Testis (tissue), 3 donors: ENCODE data around the gene PCDHGA1. TPM values are rescaled to one million over a fixed set of nuclear protein-coding genes. Genes with fewer than 3 reads are reported as not detected.
A peak's percentile ranks its signal among the peaks of the same experiment; 100 is the strongest.
"Not testable (repeated sequence)": the region's sequence is repeated elsewhere in the genome, so short reads cannot be mapped to it uniquely, and the experiment has no call there.

Experiments used
- DNase-seq: peaks from one replicate; pipeline ENCODE4 v3.0.0-alpha.2; 2019
- H3K27ac ChIP-seq, 2 donors: fragments of 200-600 bp; sonication (generic); one replicate each; pipeline ENCODE4 v1.5.1; 2019
- H3K27me3 ChIP-seq: fragments of 200-600 bp; sonication (generic); one replicate; pipeline ENCODE4 v1.5.1; 2019
- H3K36me3 ChIP-seq: fragments of 200-600 bp; sonication (generic); one replicate; pipeline ENCODE4 v1.5.1; 2017; ENCODE audit warnings: low read depth; ENCODE audit errors: missing control alignments
- H3K4me1 ChIP-seq: fragments of 200-600 bp; sonication (generic); one replicate; pipeline ENCODE4 v1.5.1; 2019
- H3K4me3 ChIP-seq, 2 donors: fragments of 200-600 bp; sonication (generic); one replicate each; pipeline ENCODE4 v1.5.1; 2017 to 2019
- H3K9me3 ChIP-seq: fragments of 200-600 bp; sonication (generic); one replicate; pipeline ENCODE4 v1.5.1; 2017
- POLR2A ChIP-seq: fragments of 450-650 bp; IDR thresholded peaks from one replicate; pipeline ENCODE4 v1.6.1; 2017; ENCODE audit warnings: antibody characterized with exemption, mild to moderate bottlenecking, moderate library complexity
- WGBS, 2 donors: methylation state at CpG; one replicate each; pipeline ENCODE4 v1.1.5; 2018; 5-methylcytosine and 5-hydroxymethylcytosine counted together
- intact Hi-C: fragments of 100-400 bp; cut with DNase I; formaldehyde crosslinking; loops from one replicate; pipeline ENCODE4 v1.15.1; 2023; ENCODE audit warnings: low total_unique reads
- polyA plus RNA-seq: library from polyadenylated mRNA; stranded (reverse); fragments of 350-450 nt; fragmentation: Illumina TruSeq; extraction: RNeasy Lipid Tissue Mini Kit (QIAGEN cat#74804); gene quantifications from one replicate; pipeline ENCODE4 v1.2.3, GENCODE V29; 2014; ENCODE audit warnings: low read depth, low replicate concordance; ENCODE audit not compliant: insufficient read depth
- total RNA-seq, 2 donors: library from RNA; depleted of rRNA; stranded (reverse); fragments of >200 nt; gene quantifications; one replicate each; pipeline ENCODE4 v1.2.3, GENCODE V29; 2016
- TF ChIP-seq, protein P1 (sequence below), 3 experiments: fragments of 450-650 bp in 2 of 3; fragments of 200-600 bp in 1 of 3; sonication (generic) in 1 of 3; IDR thresholded peaks; one replicate each; pipeline ENCODE4 v1.5.1; 2016 to 2019; ENCODE audit warnings: antibody characterized with exemption in 3 of 3, mild to moderate bottlenecking in 2 of 3, moderate library complexity in 1 of 3

PCDHGA1 gene
- total and polyA plus RNA-seq, 3 donors from 2014 or later: 1.6 to 13.1 (median 8.7) TPM

GRCh38 chr5:141413540-141414069 is 83.3 kb downstream of the PCDHGA1 start:
- no peaks in the 10 kb centered on the region for H3K27me3 ChIP-seq
- no peak for TF ChIP-seq POLR2A
- TF ChIP-seq, protein P1, sequence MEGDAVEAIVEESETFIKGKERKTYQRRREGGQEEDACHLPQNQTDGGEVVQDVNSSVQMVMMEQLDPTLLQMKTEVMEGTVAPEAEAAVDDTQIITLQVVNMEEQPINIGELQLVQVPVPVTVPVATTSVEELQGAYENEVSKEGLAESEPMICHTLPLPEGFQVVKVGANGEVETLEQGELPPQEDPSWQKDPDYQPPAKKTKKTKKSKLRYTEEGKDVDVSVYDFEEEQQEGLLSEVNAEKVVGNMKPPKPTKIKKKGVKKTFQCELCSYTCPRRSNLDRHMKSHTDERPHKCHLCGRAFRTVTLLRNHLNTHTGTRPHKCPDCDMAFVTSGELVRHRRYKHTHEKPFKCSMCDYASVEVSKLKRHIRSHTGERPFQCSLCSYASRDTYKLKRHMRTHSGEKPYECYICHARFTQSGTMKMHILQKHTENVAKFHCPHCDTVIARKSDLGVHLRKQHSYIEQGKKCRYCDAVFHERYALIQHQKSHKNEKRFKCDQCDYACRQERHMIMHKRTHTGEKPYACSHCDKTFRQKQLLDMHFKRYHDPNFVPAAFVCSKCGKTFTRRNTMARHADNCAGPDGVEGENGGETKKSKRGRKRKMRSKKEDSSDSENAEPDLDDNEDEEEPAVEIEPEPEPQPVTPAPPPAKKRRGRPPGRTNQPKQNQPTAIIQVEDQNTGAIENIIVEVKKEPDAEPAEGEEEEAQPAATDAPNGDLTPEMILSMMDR (IDR thresholded peaks at IDR 0.05): no peak
- H3K4me1 ChIP-seq: no peaks in the 10 kb centered on the region
- no peak for DNase-seq
- no peak overlapping the region for H3K27ac ChIP-seq
- WGBS, 2 donors: 17 to 28% methylated on average over 21 to 25 of the region's 25 CpGs
- H3K4me3 ChIP-seq: peak overlapping the region in 1 of 2 donors; percentile 36
- intact Hi-C loops: no loop called here
- H3K9me3 ChIP-seq: no peaks in the 10 kb centered on the region
- no peaks in the 10 kb centered on the region for H3K36me3 ChIP-seq

GRCh38 chr5:141414548-141415274 is 84.4 kb downstream of the PCDHGA1 start:
- H3K9me3 ChIP-seq, intact Hi-C loops: not testable (repeated sequence)

GRCh38 chr5:141415275-141415618 is 84.9 kb downstream of the PCDHGA1 start:
- H3K27ac ChIP-seq, H3K4me3 ChIP-seq, DNase-seq, H3K4me1 ChIP-seq, H3K9me3 ChIP-seq, H3K36me3 ChIP-seq, intact Hi-C loops, H3K27me3 ChIP-seq: not testable (repeated sequence)
- WGBS, 2 donors: 20 to 32% methylated on average over 9 to 24 of the region's 24 CpGs

More at GRCh38 chr5:141414548-141415274, 84.4 kb downstream of the PCDHGA1 start:
- not testable (repeated sequence) for H3K4me3 ChIP-seq, H3K27ac ChIP-seq, H3K27me3 ChIP-seq, DNase-seq, H3K4me1 ChIP-seq, H3K36me3 ChIP-seq
- 23 to 27% methylated on average over 5 to 43 of the region's 46 CpGs for WGBS, 2 donors

GRCh38 chr5:141417494-141418172 is 87.3 kb downstream of the PCDHGA1 start, which contains the start of gene PCDHGB7:
TSS of gene PCDHGB7 (plus strand) at chr5:141417677. CDS start at chr5:141417860, 183 bp downstream.
- H3K27me3 ChIP-seq, H3K36me3 ChIP-seq, H3K9me3 ChIP-seq, H3K4me1 ChIP-seq, intact Hi-C loops: not testable (repeated sequence)
- TF ChIP-seq, protein P1 (IDR thresholded peaks at IDR 0.05): peak; percentile 55 to 82 (median 69)
- H3K4me3 ChIP-seq: peak within 1 kb of the TSS; percentile 39 to 59
- H3K27ac ChIP-seq: peak within 1 kb of the TSS in 1 of 2 donors; percentile 47
- peak; percentile 89 for DNase-seq
- 9 to 11% methylated on average over 22 to 47 of the region's 47 CpGs for WGBS, 2 donors

DNA sequence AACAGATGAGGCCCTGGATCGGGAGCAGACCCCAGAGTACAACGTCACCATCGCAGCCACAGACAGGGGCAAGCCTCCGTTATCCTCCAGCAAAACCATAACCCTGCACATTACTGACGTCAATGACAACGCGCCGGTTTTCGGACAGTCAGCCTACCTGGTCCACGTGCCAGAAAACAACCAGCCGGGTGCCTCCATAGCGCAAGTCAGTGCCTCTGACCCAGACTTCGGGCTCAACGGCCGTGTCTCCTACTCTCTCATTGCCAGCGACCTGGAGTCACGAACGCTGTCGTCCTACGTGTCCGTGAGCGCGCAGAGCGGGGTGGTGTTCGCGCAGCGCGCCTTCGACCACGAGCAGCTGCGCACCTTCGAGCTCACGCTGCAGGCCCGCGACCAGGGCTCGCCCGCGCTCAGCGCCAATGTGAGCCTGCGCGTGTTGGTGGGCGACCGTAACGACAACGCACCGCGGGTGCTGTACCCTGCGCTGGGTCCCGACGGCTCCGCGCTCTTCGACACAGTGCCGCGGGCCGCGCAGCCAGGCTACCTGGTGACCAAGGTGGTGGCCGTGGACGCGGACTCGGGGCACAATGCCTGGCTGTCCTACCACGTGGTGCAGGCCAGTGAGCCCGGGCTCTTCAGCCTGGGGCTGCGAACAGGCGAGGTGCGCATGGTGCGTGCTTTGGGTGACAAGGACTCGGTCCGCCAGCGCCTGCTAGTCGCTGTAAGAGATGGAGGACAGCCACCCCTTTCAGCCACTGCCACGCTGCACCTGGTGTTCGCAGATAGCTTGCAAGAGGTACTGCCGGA is 89.0 kb downstream of the PCDHGA1 start:
- WGBS, 2 donors: 24% methylated on average over 74 of the region's 74 CpGs; no CpG with 5 or more reads in 1 of the 2 donors
- no peaks in the 10 kb centered on the region for H3K36me3 ChIP-seq
- no peak overlapping the region for H3K27ac ChIP-seq
- peak overlapping the region in 1 of 2 donors; percentile 15 for H3K4me3 ChIP-seq
- no peak for DNase-seq
- H3K9me3 ChIP-seq: no peaks in the 10 kb centered on the region
- intact Hi-C loops: no loop called here
- H3K4me1 ChIP-seq: peaks cover 3% of the 10 kb centered on the region
- TF ChIP-seq, protein P1 (IDR thresholded peaks at IDR 0.05): no peak
- no peak for TF ChIP-seq POLR2A
- H3K27me3 ChIP-seq: no peaks in the 10 kb centered on the region
